GM06990 (cell line): ENCODE results near the gene POLE.
A peak's percentile ranks its signal among the peaks of the same experiment; 100 is the strongest.

Experiments used
- DNase-seq: peaks from one replicate; pipeline ENCODE4 v3.0.0-alpha.2; 2011; ENCODE audit not compliant: insufficient read length; ENCODE audit errors: extremely low read depth
- H3K27me3 ChIP-seq: replicated peaks from 2 replicates; pipeline ENCODE4 v1.6.0; 2011; ENCODE audit warnings: low read length; ENCODE audit not compliant: control insufficient read depth, insufficient read depth
- H3K36me3 ChIP-seq: 2 replicates; pipeline ENCODE4 v1.5.1; 2011; ENCODE audit warnings: low read length; ENCODE audit not compliant: control insufficient read depth, insufficient read depth
- H3K4me3 ChIP-seq: replicated peaks from 2 replicates; pipeline ENCODE4 v1.5.1; 2011; ENCODE audit warnings: low read depth, mild to moderate bottlenecking, control low read depth, low read length
- TF ChIP-seq, protein P1 (sequence below): IDR thresholded peaks from 2 replicates; pipeline ENCODE4 v1.5.1; 2011; ENCODE audit warnings: low read length, control low read depth, mild to moderate bottlenecking, inconsistent platforms; ENCODE audit not compliant: insufficient read depth, poor library complexity, severe bottlenecking

POLE gene

DNA sequence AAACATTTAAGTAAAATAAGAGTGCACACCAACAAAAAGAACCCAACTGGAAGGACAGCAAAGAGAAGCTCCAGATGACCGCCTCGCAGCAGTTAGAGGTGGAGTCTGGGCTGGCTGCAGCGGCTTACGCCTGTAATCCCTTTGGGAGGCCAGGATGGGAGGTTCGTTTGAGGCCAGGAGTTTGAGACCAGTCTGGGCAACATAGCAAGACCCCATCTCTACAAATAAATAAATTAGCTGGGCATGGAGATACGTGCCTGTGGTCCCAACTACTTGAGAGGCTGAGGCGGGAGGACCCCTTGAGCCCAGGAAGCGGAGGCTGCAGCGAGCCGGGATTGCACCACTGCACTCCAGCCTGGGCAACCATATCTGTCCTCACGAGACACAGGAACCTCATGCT is 92.0 kb downstream of the POLE start:
- no peaks in the 10 kb centered on the region for H3K36me3 ChIP-seq
- TF ChIP-seq, protein P1, sequence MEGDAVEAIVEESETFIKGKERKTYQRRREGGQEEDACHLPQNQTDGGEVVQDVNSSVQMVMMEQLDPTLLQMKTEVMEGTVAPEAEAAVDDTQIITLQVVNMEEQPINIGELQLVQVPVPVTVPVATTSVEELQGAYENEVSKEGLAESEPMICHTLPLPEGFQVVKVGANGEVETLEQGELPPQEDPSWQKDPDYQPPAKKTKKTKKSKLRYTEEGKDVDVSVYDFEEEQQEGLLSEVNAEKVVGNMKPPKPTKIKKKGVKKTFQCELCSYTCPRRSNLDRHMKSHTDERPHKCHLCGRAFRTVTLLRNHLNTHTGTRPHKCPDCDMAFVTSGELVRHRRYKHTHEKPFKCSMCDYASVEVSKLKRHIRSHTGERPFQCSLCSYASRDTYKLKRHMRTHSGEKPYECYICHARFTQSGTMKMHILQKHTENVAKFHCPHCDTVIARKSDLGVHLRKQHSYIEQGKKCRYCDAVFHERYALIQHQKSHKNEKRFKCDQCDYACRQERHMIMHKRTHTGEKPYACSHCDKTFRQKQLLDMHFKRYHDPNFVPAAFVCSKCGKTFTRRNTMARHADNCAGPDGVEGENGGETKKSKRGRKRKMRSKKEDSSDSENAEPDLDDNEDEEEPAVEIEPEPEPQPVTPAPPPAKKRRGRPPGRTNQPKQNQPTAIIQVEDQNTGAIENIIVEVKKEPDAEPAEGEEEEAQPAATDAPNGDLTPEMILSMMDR: no peak
- no peaks in the 10 kb centered on the region; the same call in 1 of the 2 replicates for H3K27me3 ChIP-seq
- H3K4me3 ChIP-seq: no peak overlapping the region
- DNase-seq: no peak

DNA sequence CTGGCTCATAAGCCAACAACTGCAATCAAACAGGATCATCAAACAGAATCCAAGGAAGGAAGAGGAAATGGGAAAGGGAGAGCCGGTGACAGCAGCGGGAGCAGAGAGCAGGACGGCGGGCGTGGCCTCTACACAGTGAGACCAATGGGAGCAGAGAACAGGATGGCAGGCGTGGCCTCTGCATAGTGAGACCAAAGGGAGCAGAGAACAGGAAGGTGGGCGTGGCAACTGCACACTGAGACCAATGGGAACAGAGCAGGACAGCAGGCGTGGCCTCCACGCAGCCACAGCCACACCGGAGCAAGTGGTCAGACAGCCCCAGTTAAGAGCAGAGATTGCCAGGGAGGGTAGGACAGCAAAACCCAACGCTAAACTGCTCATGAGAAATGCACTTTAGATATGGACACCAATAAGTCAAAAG is 93.2 kb downstream of the POLE start:
- TF ChIP-seq, protein P1: no peak
- H3K4me3 ChIP-seq: no peak overlapping the region
- no peaks in the 10 kb centered on the region for H3K36me3 ChIP-seq
- DNase-seq: peak; percentile 48
- H3K27me3 ChIP-seq: no peaks in the 10 kb centered on the region; the same call in 1 of the 2 replicates

DNA sequence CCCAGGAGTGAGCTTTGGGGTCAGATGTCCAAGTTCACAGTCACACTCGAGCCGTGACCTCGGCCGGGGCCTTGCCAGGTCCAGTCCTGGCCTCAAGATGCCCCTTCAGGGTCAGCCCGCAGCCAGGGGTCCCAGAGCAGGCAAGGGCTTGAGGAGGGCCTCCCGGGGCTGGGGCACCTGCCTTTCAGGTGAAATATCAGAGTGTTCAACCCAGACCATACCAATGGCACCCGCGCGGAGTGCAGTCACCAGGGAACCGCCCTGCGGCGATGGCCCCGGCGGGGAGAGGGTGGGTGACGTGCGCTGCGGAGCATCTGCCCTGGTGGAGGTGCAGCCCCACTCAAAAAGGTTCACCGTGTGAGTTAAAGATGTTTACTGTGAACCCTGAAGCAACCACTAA is 93.6 kb downstream of the POLE start:
- H3K4me3 ChIP-seq: no peak overlapping the region

DNA sequence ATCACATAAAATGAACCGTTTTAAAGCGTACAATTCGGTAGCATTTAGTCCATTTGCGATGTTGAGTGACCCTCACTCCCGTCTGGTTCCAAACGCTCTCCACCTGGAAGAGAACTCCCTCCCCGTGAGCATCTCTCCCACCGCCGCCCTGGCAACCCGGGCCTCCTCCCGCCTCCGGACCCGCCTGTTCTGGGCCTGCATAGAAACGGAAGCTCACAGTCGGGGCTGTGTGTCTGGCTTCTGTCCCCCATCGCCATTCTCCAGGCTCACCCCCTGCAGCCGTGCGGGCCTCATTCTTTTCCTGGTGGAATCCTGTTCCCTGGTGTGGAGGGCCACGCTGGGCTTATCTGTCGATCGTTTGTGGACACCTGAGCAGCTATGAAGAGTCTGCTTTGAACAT is 94.1 kb downstream of the POLE start:
- Histone ChIP-seq H3K27me3 (no peaks in the 10 kb centered on the region; the same call in 1 of the 2 replicates), H3K36me3 (no peaks in the 10 kb centered on the region), H3K4me3 (no peak overlapping the region)
- TF ChIP-seq, protein P1: no peak
- DNase-seq: no peak

More for the DNA sequence above, 93.6 kb downstream of the POLE start:
- DNase-seq: no peak
- TF ChIP-seq, protein P1: no peak
- Histone ChIP-seq H3K27me3 (no peaks in the 10 kb centered on the region; the same call in 1 of the 2 replicates), H3K36me3 (no peaks in the 10 kb centered on the region)

DNA sequence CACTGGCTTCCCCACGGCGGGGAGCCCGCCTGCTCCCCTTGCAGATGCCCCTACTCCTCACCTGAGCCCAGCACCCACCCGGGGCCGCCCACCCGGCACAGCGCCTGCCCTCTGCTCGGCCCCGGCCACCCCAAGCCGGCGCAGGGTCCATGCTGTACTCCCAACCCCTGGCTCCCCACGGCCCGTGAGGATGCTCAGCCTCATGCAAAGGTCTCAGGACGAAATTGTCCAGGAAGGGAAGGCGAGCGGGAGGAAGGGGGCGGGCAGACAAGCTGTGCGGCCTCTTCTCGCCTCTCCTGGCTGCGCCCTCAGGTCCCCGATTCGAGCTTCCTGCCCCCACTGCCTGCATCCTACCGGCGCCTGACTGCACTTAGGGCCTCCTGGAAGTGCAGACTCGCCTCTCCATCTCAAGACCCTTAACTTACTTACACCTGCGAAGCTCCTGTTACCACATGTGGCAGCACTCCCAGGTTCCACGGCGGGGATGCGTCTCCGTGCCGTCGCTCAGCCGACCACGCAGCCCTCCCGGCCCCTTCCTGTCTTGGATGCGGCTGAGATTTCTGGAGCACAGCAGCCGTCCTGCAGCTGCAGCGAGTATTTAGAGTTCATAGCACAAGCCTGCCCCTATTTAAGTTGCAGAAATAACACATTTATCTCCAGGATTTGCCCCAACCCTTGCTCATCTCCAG is 94.7 kb downstream of the POLE start:
- no peak for DNase-seq
- TF ChIP-seq, protein P1: no peak
- H3K27me3 ChIP-seq: no peaks in the 10 kb centered on the region; the same call in 1 of the 2 replicates
- H3K36me3 ChIP-seq: no peaks in the 10 kb centered on the region
- no peak overlapping the region for H3K4me3 ChIP-seq
